Nephron (organoid): ENCODE measurements around the gene EPHA1.

Source experiments
- H3K27ac Mint-ChIP-seq, 3 experiments: 2 replicates each; pipeline ENCODE4 v1.8.0; 2020; ENCODE audit warnings: mixed read lengths in 3 of 3, mild to moderate bottlenecking in 2 of 3, moderate library complexity in 1 of 3
- H3K27me3 Mint-ChIP-seq: 2 replicates; pipeline ENCODE4 v1.8.0; 2021; ENCODE audit warnings: low read depth, mild to moderate bottlenecking, moderate library complexity, mixed read lengths
- H3K36me3 Mint-ChIP-seq: 2 replicates; pipeline ENCODE4 v1.8.0; 2020; ENCODE audit warnings: low read depth, mixed read lengths
- H3K4me1 Mint-ChIP-seq: 2 replicates; pipeline ENCODE4 v1.8.0; 2020; ENCODE audit warnings: mixed read lengths
- H3K4me3 Mint-ChIP-seq, 3 experiments: 2 replicates each; pipeline ENCODE4 v1.8.0; 2020; ENCODE audit warnings: mild to moderate bottlenecking in 3 of 3, mixed read lengths in 3 of 3, moderate library complexity in 2 of 3
- H3K9me3 Mint-ChIP-seq: 2 replicates; pipeline ENCODE4 v1.8.0; 2020; ENCODE audit warnings: mixed read lengths
- CTCF ChIP-seq, 3 experiments: fragments of 200-600 bp; sonication (generic); IDR thresholded peaks; one replicate each; pipeline ENCODE4 v1.5.0; 2021; ENCODE audit warnings: antibody characterized with exemption in 3 of 3; ENCODE audit not compliant: unreplicated experiment in 3 of 3

The EPHA1 gene

DNA sequence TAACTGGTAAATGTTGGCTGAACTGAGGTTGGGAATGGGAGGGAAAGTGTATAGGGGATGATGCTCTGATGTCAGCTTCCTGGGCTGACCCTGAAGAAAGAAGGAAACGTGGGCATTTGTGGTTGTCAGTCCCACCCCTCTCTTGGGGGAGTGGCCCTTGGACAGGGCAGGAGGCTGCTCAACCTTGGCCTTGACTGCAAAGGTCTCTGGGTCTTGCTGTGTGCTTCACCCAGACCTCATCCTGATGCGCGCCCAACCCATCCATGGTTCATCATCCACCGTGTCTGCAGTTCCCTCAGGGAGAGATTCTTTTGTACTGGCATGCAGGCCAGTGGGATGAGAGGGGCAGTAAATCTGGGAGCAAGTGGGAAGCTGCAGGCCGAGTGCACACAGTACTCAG is 32.3 kb downstream of the EPHA1 start:
- no peaks in the 10 kb centered on the region for H3K27me3 Mint-ChIP-seq
- peak overlapping the region in 1 of 3 experiments; percentile 13 for H3K27ac Mint-ChIP-seq
- no peaks in the 10 kb centered on the region for H3K9me3 Mint-ChIP-seq
- no peak for TF ChIP-seq CTCF (IDR thresholded peaks at IDR 0.05; ENCODE audit: unreplicated experiment in 3 of 3)
- no peaks in the 10 kb centered on the region for H3K36me3 Mint-ChIP-seq
- H3K4me3 Mint-ChIP-seq: peak overlapping the region in 1 of 3 experiments; percentile 33
- peaks cover 34% of the 10 kb centered on the region for H3K4me1 Mint-ChIP-seq

DNA sequence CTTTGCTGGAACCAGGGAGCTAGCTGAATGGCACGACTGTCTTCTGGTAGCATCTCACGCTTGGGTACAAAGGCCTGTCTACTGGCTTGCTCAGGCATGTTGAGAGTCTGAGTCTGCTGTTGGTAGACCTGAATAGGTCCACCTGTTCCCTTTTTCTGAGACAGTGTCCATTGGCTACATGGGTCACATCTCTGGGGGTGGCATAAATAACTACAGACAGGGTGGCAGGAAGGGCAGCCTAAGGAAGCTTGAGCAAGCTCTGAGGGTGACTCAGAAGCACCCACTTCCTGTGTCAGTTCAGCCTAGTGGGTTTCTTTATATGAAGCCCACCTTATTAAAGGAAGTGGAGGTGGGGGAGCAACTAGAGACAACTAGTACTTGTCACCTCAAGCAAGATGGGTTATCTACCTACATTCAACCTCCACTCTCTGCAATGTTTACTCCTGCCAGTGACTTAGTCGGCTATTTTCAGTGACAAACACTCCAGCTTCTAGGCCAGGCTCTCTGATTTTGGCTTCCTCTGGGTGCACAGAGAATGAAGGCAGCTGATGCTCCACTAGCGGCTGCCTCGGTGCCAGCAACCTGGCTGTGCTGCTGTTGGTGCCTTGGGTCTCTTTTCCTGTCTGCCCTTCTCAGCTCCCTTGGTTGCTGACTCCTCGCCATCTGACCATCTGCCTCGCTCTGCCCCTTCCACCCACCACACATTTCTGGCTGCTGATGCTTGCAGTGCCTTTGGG is 33.2 kb downstream of the EPHA1 start:
- no peaks in the 10 kb centered on the region for H3K9me3 Mint-ChIP-seq
- H3K4me1 Mint-ChIP-seq: peaks cover 34% of the 10 kb centered on the region
- no peaks in the 10 kb centered on the region for H3K36me3 Mint-ChIP-seq
- H3K27me3 Mint-ChIP-seq: no peaks in the 10 kb centered on the region
- no peak for TF ChIP-seq CTCF (IDR thresholded peaks at IDR 0.05; ENCODE audit: unreplicated experiment in 3 of 3)
- H3K4me3 Mint-ChIP-seq: no peak overlapping the region
- H3K27ac Mint-ChIP-seq: no peak overlapping the region

GRCh38 chr7:143374561-143374960 is 34.1 kb downstream of the EPHA1 start:
- H3K36me3 Mint-ChIP-seq: no peaks in the 10 kb centered on the region
- no peaks in the 10 kb centered on the region for H3K9me3 Mint-ChIP-seq
- H3K27me3 Mint-ChIP-seq: no peaks in the 10 kb centered on the region
- TF ChIP-seq CTCF (IDR thresholded peaks at IDR 0.05; ENCODE audit: unreplicated experiment in 3 of 3): no peak
- peaks cover 35% of the 10 kb centered on the region for H3K4me1 Mint-ChIP-seq
- H3K4me3 Mint-ChIP-seq: no peak overlapping the region
- H3K27ac Mint-ChIP-seq: no peak overlapping the region

- Mint-ChIP-seq H3K27me3 (no peaks in the 10 kb centered on the region), H3K4me1 (peaks cover 23% of the 10 kb centered on the region), H3K36me3 (no peaks in the 10 kb centered on the region), H3K4me3 (no peak overlapping the region), H3K27ac (peak overlapping the region in 1 of 3 experiments; percentile 21), H3K9me3 (no peaks in the 10 kb centered on the region)
- no peak for TF ChIP-seq CTCF (IDR thresholded peaks at IDR 0.05; ENCODE audit: unreplicated experiment in 3 of 3)
These were observed 35.3 kb downstream of the EPHA1 start for GRCh38 chr7:143373255-143373794.

DNA sequence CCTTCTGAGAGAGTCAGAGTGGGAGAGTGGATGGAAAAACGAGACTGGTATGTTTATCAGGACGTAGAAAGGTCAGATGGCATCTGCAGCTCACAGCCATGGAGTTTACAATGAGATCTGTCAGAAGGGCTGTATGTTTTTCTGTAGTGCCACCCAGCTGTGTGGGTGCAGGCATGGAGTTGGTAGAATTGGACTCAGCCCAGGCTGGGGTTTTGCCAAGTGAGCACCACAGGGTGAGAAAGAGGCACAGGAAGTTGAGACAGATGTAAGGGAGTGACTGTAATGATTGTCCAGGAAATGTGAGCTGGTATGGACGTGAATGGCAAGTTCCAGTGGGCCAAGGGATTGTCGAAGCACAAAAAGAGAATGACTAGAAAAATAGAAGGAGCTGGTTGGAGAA is 36.6 kb downstream of the EPHA1 start:
- no peak for TF ChIP-seq CTCF (IDR thresholded peaks at IDR 0.05; ENCODE audit: unreplicated experiment in 3 of 3)
- Mint-ChIP-seq H3K4me3 (no peak overlapping the region), H3K4me1 (peaks cover 14% of the 10 kb centered on the region), H3K36me3 (no peaks in the 10 kb centered on the region), H3K27ac (no peak overlapping the region), H3K9me3 (no peaks in the 10 kb centered on the region), H3K27me3 (no peaks in the 10 kb centered on the region)
